Tibial nerve (tissue), 4 donors: ENCODE data around the gene DCPS. TPM values are rescaled to one million over a fixed set of nuclear protein-coding genes. Genes with fewer than 3 reads are reported as not detected.

Experiments used
- DNase-seq, 2 donors: peaks; one replicate each; pipeline ENCODE4 v3.0.0-alpha.2; 2019; ENCODE audit warnings: low spot score in 2 of 2
- H3K27ac ChIP-seq, 4 donors: fragments of 200-600 bp; sonication (generic) in 3 of 4; one replicate each; pipeline ENCODE4 v1.5.1; 2017 to 2019; ENCODE audit warnings: mild to moderate bottlenecking in 1 of 4
- H3K27me3 ChIP-seq, 2 donors: fragments of 200-600 bp; sonication (generic) in 1 of 2; one replicate each; pipeline versions ENCODE4 v1.5.1 to v1.6.0; 2017 to 2019
- H3K36me3 ChIP-seq, 3 donors: fragments of 200-600 bp; sonication (generic); one replicate each; pipeline ENCODE4 v1.5.1; 2018 to 2019
- H3K4me1 ChIP-seq, 4 donors: fragments of 200-600 bp; sonication (generic) in 3 of 4; one replicate each; pipeline ENCODE4 v1.5.1; 2017 to 2019
- H3K4me3 ChIP-seq, 4 donors: fragments of 200-600 bp; sonication (generic) in 3 of 4; one replicate each; pipeline ENCODE4 v1.5.1; 2017 to 2019; ENCODE audit warnings: mild to moderate bottlenecking in 1 of 4, moderate library complexity in 1 of 4
- H3K9me3 ChIP-seq, 4 donors: fragments of 200-600 bp; sonication (generic) in 3 of 4; one replicate each; pipeline ENCODE4 v1.5.1; 2017 to 2019
- EP300 ChIP-seq, 2 donors: sonication (generic); formaldehyde crosslinking; IDR thresholded peaks; one replicate each; pipeline ENCODE4 v1.6.1; 2017; ENCODE audit warnings: antibody characterized with exemption in 2 of 2, mild to moderate bottlenecking in 1 of 2
- POLR2A ChIP-seq, 2 donors: fragments of 450-650 bp; IDR thresholded peaks; one replicate each; pipeline ENCODE4 v1.6.1; 2017; ENCODE audit warnings: antibody characterized with exemption in 2 of 2, mild to moderate bottlenecking in 2 of 2, moderate library complexity in 2 of 2
- WGBS, 2 donors: methylation state at CpG; one replicate each; pipeline ENCODE4 v1.1.5; 2018; 5-methylcytosine and 5-hydroxymethylcytosine counted together
- total RNA-seq, 4 donors: library from RNA; depleted of rRNA; stranded (reverse); fragments of >200 nt; gene quantifications; one replicate each; pipeline ENCODE4 v1.1.0, GENCODE V29; 2016
- TF ChIP-seq, protein P1 (sequence below), 5 experiments: fragments of 200-600 bp in 3 of 5; fragments of 450-650 bp in 2 of 5; sonication (generic) in 3 of 5; IDR thresholded peaks; one replicate each; pipeline ENCODE4 v1.5.1; 2016 to 2019; ENCODE audit warnings: antibody characterized with exemption in 5 of 5, mild to moderate bottlenecking in 3 of 5, moderate library complexity in 2 of 5

DCPS gene
- total RNA-seq, 4 donors from 2014 or later, result 7.1 to 16.4 (median 11.9) TPM

DNA sequence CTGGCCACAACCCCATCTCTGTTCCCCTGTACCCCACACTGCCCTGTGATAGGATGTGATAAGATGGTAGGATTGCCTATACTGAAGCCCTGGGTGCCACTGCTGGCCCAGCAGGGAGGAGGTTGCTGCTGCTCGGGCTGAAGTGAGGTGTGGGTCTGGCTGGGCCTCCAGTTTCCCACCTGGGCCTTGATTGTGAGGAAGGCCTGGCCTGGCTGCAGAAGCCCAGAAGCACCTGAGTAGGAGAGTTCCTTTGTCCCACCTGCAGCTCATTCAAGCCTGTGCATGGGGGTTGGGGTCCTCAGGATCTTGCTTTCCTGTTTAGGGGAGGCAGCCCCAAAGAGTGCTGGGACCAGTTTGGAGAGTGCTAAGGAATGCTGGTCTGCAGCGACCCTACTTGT, 54.9 kb downstream of the DCPS start:
- DNase-seq, result no peak
- peak overlapping the region in 2 of 4 donors; percentile 3 to 59 for H3K4me3 ChIP-seq
- TF ChIP-seq POLR2A (IDR thresholded peaks at IDR 0.05) (no peak), EP300 (IDR thresholded peaks at IDR 0.05) (no peak)
- TF ChIP-seq, protein P1, sequence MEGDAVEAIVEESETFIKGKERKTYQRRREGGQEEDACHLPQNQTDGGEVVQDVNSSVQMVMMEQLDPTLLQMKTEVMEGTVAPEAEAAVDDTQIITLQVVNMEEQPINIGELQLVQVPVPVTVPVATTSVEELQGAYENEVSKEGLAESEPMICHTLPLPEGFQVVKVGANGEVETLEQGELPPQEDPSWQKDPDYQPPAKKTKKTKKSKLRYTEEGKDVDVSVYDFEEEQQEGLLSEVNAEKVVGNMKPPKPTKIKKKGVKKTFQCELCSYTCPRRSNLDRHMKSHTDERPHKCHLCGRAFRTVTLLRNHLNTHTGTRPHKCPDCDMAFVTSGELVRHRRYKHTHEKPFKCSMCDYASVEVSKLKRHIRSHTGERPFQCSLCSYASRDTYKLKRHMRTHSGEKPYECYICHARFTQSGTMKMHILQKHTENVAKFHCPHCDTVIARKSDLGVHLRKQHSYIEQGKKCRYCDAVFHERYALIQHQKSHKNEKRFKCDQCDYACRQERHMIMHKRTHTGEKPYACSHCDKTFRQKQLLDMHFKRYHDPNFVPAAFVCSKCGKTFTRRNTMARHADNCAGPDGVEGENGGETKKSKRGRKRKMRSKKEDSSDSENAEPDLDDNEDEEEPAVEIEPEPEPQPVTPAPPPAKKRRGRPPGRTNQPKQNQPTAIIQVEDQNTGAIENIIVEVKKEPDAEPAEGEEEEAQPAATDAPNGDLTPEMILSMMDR (IDR thresholded peaks at IDR 0.05), result no peak
- H3K36me3 ChIP-seq, result no peaks in the 10 kb centered on the region
- H3K9me3 ChIP-seq, result no peaks in the 10 kb centered on the region
- WGBS, 2 donors, result 52 to 64% methylated on average over 1 to 2 of the region's 2 CpGs
- no peaks in the 10 kb centered on the region for H3K27me3 ChIP-seq
- H3K4me1 ChIP-seq, result peaks cover 4 to 90% (median 50%) of the 10 kb centered on the region in 4 donors
- H3K27ac ChIP-seq, result peak overlapping the region; percentile 65 to 93 (median 86)

DNA sequence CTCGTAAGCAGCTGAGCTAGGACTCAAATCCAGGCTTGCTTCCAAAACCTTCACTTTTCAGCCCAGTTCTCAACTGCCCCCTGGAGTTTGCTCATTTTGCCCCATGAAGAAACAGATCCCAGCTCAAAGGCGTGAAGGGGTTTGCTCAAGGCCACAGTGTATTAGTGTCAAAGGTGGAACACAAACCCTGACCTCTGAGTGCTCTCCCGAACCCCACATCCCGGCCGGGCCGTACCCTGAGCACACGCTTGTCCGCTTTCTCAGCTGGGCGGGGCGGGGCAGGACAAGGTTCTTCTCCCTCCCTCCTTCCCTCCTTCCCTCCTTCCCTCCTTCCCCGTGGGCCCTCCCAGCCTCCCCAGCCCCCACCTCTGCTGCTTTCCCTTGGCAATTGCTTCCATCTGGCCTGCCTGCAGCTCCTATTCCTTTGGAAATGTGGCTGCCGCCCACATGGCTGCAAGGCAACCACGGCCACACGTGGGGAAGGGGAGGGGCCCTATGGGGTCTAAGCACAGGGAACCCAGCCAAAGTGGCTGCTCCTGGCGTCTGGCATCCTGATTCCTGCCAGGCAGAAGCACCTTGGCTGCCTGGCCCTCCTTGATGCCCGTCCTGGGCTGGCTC, 55.7 kb downstream of the DCPS start:
- TF ChIP-seq EP300 (IDR thresholded peaks at IDR 0.05) (peak in 1 of 2 donors; percentile 77), POLR2A (IDR thresholded peaks at IDR 0.05) (peak in 1 of 2 donors; percentile 23)
- TF ChIP-seq, protein P1 (IDR thresholded peaks at IDR 0.05), result no peak
- Histone ChIP-seq H3K9me3 (no peaks in the 10 kb centered on the region), H3K27ac (peak overlapping the region; percentile 65 to 93 (median 86)), H3K36me3 (no peaks in the 10 kb centered on the region), H3K4me1 (peaks cover 4 to 85% (median 45%) of the 10 kb centered on the region in 4 donors), H3K4me3 (peak overlapping the region in 1 of 4 donors; percentile 33), H3K27me3 (no peaks in the 10 kb centered on the region)
- WGBS, 2 donors, result 15 to 26% methylated on average over 15 to 16 of the region's 16 CpGs
- DNase-seq, result peak; percentile 75 to 85

DNA sequence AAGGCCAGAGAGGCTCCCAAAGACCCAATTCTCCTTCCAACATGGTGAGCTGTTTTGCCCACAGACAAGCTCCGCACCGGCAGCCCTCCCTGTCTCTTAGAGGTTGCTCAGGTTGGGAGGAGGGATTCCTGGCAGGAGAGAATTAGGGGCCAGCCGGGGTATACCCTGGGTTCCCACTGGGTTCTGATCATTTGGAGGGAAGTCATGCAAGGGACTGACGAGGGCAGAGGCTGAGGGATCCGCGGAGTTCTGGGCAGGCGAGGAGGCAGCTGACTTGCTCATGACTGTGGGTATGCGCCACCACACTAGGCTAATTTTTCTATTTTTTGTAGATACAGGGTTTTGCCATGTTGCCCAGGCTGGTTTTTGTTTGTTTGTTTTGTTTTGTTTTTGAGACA, 56.2 kb downstream of the DCPS start:
- H3K27me3 ChIP-seq, result no peaks in the 10 kb centered on the region
- H3K36me3 ChIP-seq, result no peaks in the 10 kb centered on the region
- 55 to 66% methylated on average over 8 of the region's 8 CpGs for WGBS, 2 donors
- peak overlapping the region in 1 of 4 donors; percentile 33 for H3K4me3 ChIP-seq
- H3K4me1 ChIP-seq, result peaks cover 4 to 82% (median 40%) of the 10 kb centered on the region in 4 donors
- no peaks in the 10 kb centered on the region for H3K9me3 ChIP-seq
- DNase-seq, result no peak
- TF ChIP-seq EP300 (IDR thresholded peaks at IDR 0.05) (no peak), POLR2A (IDR thresholded peaks at IDR 0.05) (no peak)
- TF ChIP-seq, protein P1 (IDR thresholded peaks at IDR 0.05), result no peak
- peak overlapping the region; percentile 9 to 93 (median 76) for H3K27ac ChIP-seq

DNA sequence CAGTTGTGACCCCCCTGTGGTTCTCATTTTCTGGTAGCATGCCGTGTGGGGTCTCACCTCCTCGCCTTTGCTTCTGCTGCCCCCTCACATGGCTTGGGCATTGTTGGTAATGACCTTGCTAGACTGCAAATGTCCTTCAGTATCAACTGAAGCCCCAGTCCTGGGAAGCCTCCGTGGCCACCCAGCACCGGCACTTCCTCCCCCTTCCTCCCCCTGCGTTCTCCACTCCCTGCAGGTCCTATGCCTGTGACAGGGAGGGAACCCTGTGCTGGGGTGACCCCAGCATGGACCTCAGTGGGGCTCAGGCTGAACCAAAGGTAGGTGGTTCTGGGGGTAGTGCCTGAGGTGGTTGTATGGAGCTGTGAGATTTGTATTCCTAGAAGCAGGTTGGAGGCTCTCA, 57.5 kb downstream of the DCPS start:
- Histone ChIP-seq H3K27ac (peak overlapping the region in 2 of 4 donors; percentile 87 to 93), H3K4me3 (no peak overlapping the region), H3K9me3 (no peaks in the 10 kb centered on the region), H3K36me3 (no peaks in the 10 kb centered on the region), H3K4me1 (peaks cover 4 to 90% (median 47%) of the 10 kb centered on the region in 4 donors), H3K27me3 (no peaks in the 10 kb centered on the region)
- TF ChIP-seq POLR2A (IDR thresholded peaks at IDR 0.05), result no peak
- no peak for TF ChIP-seq EP300 (IDR thresholded peaks at IDR 0.05)
- TF ChIP-seq, protein P1 (IDR thresholded peaks at IDR 0.05), result no peak
- no peak for DNase-seq
- WGBS, 2 donors, result 38 to 51% methylated on average over 5 of the region's 5 CpGs

DNA sequence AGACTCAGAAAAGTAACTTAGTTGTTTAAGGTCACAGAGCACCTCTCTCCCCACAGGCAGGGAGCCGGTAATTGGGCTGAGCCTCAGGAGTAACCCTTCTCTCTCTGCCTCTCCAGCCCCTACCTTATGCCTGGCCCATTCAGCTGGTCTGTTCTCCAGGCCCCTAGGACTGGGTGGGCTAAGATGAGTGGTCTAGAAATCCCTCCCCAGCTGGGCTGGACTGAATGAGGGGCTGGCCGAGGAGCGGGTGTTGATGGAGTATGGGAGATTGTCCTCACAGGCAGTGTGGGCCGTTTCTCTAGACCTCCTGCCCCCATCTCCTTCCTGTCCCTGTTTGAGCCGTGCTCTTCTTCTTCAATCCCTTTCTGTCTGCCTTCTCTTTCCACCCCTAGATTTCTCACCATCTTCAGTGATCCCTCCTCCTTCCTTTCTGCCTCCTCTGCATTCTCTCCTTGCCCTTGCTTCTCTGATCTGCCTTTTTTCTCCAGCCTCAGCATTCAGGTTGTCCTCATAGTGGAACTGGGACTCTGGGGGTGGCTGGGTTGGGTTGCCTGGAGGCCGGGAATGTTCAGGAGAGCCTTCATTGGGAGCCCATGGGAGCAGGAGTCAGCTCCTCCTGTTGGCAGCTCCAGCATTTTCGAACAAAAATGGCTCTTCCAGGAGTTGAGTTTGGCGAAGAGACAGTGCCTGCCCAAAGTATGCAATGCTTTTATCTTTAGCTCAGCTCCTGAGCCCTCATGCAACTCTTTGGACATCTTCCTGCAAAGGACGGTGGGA, 59.2 kb downstream of the DCPS start:
- no peaks in the 10 kb centered on the region for H3K27me3 ChIP-seq
- H3K4me1 ChIP-seq, result peaks cover 4 to 87% (median 46%) of the 10 kb centered on the region in 4 donors
- no peaks in the 10 kb centered on the region for H3K36me3 ChIP-seq
- TF ChIP-seq, protein P1 (IDR thresholded peaks at IDR 0.05), result no peak
- no peak for TF ChIP-seq POLR2A (IDR thresholded peaks at IDR 0.05)
- no peak for TF ChIP-seq EP300 (IDR thresholded peaks at IDR 0.05)
- 43 to 46% methylated on average over 8 to 9 of the region's 9 CpGs for WGBS, 2 donors
- no peak for DNase-seq
- H3K9me3 ChIP-seq, result no peaks in the 10 kb centered on the region
- peak overlapping the region; percentile 51 to 93 (median 70) for H3K27ac ChIP-seq
- no peak overlapping the region for H3K4me3 ChIP-seq
